Fibroblast of gingiva (primary cell): ENCODE measurements around the gene LNX1.
"Not testable (repeated sequence)": the region's sequence is repeated elsewhere in the genome, so short reads cannot be mapped to it uniquely, and the experiment has no call there.

Source experiments
- DNase-seq: peaks from one replicate; pipeline ENCODE4 v3.0.0-alpha.2; 2011; ENCODE audit warnings: low read depth

Gene LNX1

GRCh38 chr4:53463340-53463739, 127.9 kb downstream of the LNX1 start:
- peak; percentile 45 for DNase-seq

GRCh38 chr4:53461244-53461643, 130.0 kb downstream of the LNX1 start:
- DNase-seq, result no peak

GRCh38 chr4:53459548-53459947, 131.7 kb downstream of the LNX1 start:
- no peak for DNase-seq

GRCh38 chr4:53456178-53456577, 135.1 kb downstream of the LNX1 start:
- no peak for DNase-seq

- DNase-seq, result no peak
Observed at GRCh38 chr4:53455766-53456165, 135.5 kb downstream of the LNX1 start.

- peak; percentile 38 for DNase-seq
Observed at GRCh38 chr4:53453385-53453784, 137.9 kb downstream of the LNX1 start.

GRCh38 chr4:53450773-53451172, 140.5 kb downstream of the LNX1 start:
- peak; percentile 34 for DNase-seq

GRCh38 chr4:53444954-53445353, 146.3 kb downstream of the LNX1 start:
- no peak for DNase-seq

- DNase-seq, result no peak
Observed at GRCh38 chr4:53441564-53441963, 149.7 kb downstream of the LNX1 start.

GRCh38 chr4:53436251-53436650, 155.0 kb downstream of the LNX1 start:
- DNase-seq, result peak; percentile 38

GRCh38 chr4:53432528-53433424, 158.5 kb downstream of the LNX1 start:
- no peak for DNase-seq

GRCh38 chr4:53431052-53431451, 160.2 kb downstream of the LNX1 start:
- DNase-seq, result no peak

GRCh38 chr4:53427366-53427765, 163.9 kb downstream of the LNX1 start:
- DNase-seq, result no peak

- DNase-seq, result no peak
Observed at GRCh38 chr4:53424280-53424679, 167.0 kb downstream of the LNX1 start.

GRCh38 chr4:53422367-53422766, 168.9 kb downstream of the LNX1 start:
- DNase-seq, result no peak

- DNase-seq, result no peak
Observed at GRCh38 chr4:53421791-53422190, 169.5 kb downstream of the LNX1 start.

- no peak for DNase-seq
Observed at GRCh38 chr4:53419208-53419607, 172.1 kb downstream of the LNX1 start.

- DNase-seq, result not testable (repeated sequence)
Observed at GRCh38 chr4:53409479-53409878, 181.8 kb downstream of the LNX1 start.
